Measurements from ENCODE around the gene DTX1. TPM values are rescaled to one million over a fixed set of nuclear protein-coding genes. Genes with fewer than 3 reads are reported as not detected.

Gene DTX1
- total RNA-seq, 1 donor from 2014 or later: 1.5 TPM

DNA sequence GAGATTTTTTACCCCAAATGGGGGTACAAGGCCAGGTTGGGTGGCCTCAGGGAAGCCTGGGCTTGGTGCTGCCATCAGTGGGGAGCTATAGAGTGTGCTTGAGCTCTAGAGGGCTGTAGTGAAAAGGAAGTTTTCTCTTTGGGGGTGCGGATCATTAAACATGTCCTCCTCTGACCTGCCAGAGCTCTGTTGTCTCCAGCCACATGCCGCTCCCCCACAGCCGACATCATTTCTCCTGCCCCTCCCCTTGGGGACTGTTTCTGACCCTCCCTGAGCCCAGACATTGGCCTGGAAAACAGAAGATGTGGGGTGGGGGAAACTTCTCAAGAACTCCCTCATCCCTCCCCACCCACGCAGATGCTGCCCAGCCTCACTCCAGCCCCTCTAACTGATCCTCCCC, 25.3 kb downstream of the DTX1 start:
- DNase-seq: no peak
- H3K4me3 ChIP-seq: no peak overlapping the region
- intact Hi-C loops (cut with micrococcal nuclease): no loop called here
- no peaks in the 10 kb centered on the region for H3K4me1 ChIP-seq
- TF ChIP-seq, protein P1, sequence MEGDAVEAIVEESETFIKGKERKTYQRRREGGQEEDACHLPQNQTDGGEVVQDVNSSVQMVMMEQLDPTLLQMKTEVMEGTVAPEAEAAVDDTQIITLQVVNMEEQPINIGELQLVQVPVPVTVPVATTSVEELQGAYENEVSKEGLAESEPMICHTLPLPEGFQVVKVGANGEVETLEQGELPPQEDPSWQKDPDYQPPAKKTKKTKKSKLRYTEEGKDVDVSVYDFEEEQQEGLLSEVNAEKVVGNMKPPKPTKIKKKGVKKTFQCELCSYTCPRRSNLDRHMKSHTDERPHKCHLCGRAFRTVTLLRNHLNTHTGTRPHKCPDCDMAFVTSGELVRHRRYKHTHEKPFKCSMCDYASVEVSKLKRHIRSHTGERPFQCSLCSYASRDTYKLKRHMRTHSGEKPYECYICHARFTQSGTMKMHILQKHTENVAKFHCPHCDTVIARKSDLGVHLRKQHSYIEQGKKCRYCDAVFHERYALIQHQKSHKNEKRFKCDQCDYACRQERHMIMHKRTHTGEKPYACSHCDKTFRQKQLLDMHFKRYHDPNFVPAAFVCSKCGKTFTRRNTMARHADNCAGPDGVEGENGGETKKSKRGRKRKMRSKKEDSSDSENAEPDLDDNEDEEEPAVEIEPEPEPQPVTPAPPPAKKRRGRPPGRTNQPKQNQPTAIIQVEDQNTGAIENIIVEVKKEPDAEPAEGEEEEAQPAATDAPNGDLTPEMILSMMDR (IDR thresholded peaks at IDR 0.05; ENCODE audit: borderline replicate concordance): no peak
- no peaks in the 10 kb centered on the region for H3K9me3 ChIP-seq (replicated peaks)
- peaks cover 92% of the 10 kb centered on the region for H3K27me3 ChIP-seq (ENCODE audit: low read depth)
- peak overlapping the region; percentile 40 for H3K27ac ChIP-seq (replicated peaks)
- no peaks in the 10 kb centered on the region for H3K36me3 ChIP-seq

DNA sequence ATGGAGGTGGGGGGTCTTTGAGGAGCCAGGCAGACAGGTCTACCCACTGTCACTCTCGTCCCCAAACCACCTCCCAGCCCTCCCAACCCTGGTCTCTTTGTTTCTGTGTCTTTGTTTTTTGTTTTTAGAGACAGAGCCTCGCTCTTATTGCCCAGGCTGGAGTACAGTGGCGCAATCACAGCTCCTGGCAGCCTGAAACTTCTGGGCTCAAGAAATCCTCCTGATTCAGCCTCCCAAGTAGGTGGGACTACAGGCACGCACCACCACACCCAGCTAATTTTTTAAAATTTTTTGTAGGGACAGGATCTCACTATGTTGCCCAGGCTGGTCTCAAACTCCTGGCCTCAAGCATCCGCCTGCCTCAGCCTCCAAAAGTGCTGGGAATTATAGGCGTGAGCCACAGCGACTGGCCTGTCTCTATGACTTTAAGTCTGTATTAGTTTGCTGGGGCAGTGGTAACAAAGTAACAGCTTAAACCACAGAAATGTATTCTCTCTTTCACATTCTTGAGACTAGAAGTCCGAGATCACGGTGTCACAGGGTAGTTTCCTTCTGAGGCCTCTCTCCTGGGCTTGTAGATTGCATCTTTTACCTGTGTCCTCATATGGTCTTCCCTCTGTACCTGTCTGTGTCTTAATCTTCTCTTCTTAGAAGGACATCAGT, 26.1 kb downstream of the DTX1 start:
- H3K4me1 ChIP-seq: no peaks in the 10 kb centered on the region
- TF ChIP-seq, protein P1 (IDR thresholded peaks at IDR 0.05; ENCODE audit: borderline replicate concordance): no peak
- no peak overlapping the region for H3K27ac ChIP-seq (replicated peaks)
- peaks cover 92% of the 10 kb centered on the region for H3K27me3 ChIP-seq (ENCODE audit: low read depth)
- intact Hi-C loops (cut with micrococcal nuclease): no loop called here
- DNase-seq: no peak
- H3K4me3 ChIP-seq: no peak overlapping the region
- no peaks in the 10 kb centered on the region for H3K9me3 ChIP-seq (replicated peaks)
- H3K36me3 ChIP-seq: no peaks in the 10 kb centered on the region

DNA sequence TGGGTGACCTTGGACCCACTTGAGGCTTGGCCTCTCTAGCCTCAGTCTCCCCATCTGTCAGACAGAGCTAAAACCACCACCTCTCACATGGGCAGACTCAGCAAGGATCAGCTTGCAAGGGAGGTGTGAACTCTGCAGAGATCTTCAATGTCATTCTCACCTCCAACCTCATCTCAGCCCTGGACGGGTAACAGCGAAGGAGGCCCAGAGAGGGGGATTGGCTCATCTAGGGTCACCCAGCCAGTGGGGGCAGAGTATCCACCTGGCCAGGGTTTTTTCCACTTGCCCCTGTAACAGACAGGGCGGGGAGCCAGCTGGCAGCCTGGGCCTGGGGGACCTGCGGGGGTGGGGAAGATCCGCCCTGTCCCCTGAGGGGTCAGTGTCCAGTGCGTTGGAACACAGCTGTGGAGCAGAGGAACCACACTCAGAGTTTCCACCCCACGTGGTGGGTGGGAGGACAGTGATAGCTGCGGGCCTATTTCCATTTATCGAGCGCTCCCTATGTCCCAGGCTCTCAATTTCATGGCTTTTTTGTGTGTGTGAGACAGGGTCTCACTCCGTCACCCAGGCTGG, 27.4 kb downstream of the DTX1 start:
- TF ChIP-seq, protein P1 (IDR thresholded peaks at IDR 0.05; ENCODE audit: borderline replicate concordance): no peak
- Histone ChIP-seq H3K9me3 (replicated peaks) (no peaks in the 10 kb centered on the region), H3K36me3 (no peaks in the 10 kb centered on the region), H3K27ac (replicated peaks) (peak overlapping the region; percentile 2), H3K4me1 (no peaks in the 10 kb centered on the region), H3K4me3 (no peak overlapping the region), H3K27me3 (ENCODE audit: low read depth) (peaks cover 92% of the 10 kb centered on the region)
- peak; percentile 62 for DNase-seq
- intact Hi-C loops (cut with micrococcal nuclease): no loop called here

DNA sequence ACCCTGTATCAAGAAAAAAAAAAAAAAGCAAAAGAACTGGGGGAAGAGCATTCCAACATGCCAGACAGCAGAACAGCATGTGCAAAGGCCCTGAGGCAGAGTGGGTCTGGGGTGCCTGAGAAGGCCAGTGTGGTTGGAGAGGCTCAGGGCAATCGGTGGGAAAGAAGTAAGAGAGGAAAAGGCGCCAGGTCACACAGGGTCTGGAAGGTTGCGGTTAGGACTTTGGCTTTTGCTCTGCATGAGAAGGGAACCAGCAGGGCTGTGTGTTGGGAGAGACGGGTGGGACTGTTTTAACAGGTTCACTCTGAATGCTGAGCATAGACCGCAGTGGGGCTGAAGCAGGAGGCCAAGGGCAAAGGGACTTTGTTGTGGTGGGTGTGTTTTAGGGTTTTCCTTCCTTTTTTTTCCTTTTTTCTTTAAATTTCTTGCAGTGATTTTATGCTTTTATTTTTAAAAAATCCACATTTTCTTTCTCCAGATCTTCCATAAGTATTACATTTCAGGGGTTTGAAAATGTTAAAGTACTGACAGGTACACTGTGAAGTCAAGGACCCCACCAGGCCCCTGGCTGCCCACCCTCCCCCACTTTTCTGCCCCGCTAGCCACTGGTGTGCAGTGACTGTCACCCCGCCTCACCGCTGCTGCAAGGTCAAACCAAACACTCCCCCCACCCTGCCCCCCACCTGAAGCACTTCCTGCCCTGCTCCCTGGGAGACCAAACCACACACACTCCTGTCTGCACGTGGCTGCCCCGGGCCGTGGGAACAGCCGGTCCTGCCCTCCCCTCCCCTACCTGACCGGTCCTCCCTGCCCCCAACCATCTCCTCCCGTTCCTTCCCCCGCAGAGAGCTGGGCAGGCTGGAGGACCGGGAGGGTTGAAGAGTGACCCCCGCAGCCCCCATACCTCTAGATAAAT, 30.0 kb downstream of the DTX1 start:
- peaks cover 95% of the 10 kb centered on the region for H3K27me3 ChIP-seq (ENCODE audit: low read depth)
- H3K4me3 ChIP-seq: no peak overlapping the region
- no peak for DNase-seq
- no peaks in the 10 kb centered on the region for H3K36me3 ChIP-seq
- intact Hi-C loops (cut with micrococcal nuclease): no loop called here
- no peaks in the 10 kb centered on the region for H3K4me1 ChIP-seq
- H3K9me3 ChIP-seq (replicated peaks): no peaks in the 10 kb centered on the region
- no peak overlapping the region for H3K27ac ChIP-seq (replicated peaks)
- TF ChIP-seq, protein P1 (IDR thresholded peaks at IDR 0.05; ENCODE audit: borderline replicate concordance): no peak

DNA sequence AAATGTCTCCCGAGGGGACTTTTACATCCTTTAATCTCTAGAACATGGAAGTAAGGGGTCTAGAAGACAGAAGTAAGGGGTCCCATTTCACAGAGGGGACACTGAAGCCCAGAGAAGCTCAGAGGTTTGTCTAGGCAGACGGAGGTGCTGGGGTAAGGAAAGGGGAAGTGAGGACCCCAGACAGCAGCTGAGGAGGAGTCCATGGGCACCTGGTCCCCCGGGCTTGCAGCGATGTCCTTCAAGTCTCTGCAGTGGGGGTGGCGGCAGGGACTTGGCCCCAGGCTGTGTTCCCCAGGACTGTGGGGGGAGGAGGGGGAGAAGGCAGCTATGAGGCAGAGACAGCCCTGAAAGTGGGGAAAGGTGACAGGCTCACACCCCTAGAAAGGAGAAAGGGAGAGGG, 30.7 kb downstream of the DTX1 start:
- H3K9me3 ChIP-seq (replicated peaks): no peaks in the 10 kb centered on the region
- TF ChIP-seq, protein P1 (IDR thresholded peaks at IDR 0.05; ENCODE audit: borderline replicate concordance): no peak
- H3K27me3 ChIP-seq (ENCODE audit: low read depth): peaks cover 96% of the 10 kb centered on the region
- no peaks in the 10 kb centered on the region for H3K4me1 ChIP-seq
- no peak overlapping the region for H3K4me3 ChIP-seq
- intact Hi-C loops (cut with micrococcal nuclease): no loop called here
- no peaks in the 10 kb centered on the region for H3K36me3 ChIP-seq
- H3K27ac ChIP-seq (replicated peaks): no peak overlapping the region
- DNase-seq: no peak

All from left ventricle myocardium inferior (tissue), 1 donor.